HG03521 (cell line): Measurements from ENCODE around the gene EBF4.

Source experiments
- ATAC-seq: cut with Tn5 transposase; IDR thresholded peaks from one replicate; pipeline ENCODE4 v1.9.1; 2021; ENCODE audit warnings: mild to moderate bottlenecking, moderate library complexity; ENCODE audit not compliant: unreplicated experiment

Gene EBF4

DNA sequence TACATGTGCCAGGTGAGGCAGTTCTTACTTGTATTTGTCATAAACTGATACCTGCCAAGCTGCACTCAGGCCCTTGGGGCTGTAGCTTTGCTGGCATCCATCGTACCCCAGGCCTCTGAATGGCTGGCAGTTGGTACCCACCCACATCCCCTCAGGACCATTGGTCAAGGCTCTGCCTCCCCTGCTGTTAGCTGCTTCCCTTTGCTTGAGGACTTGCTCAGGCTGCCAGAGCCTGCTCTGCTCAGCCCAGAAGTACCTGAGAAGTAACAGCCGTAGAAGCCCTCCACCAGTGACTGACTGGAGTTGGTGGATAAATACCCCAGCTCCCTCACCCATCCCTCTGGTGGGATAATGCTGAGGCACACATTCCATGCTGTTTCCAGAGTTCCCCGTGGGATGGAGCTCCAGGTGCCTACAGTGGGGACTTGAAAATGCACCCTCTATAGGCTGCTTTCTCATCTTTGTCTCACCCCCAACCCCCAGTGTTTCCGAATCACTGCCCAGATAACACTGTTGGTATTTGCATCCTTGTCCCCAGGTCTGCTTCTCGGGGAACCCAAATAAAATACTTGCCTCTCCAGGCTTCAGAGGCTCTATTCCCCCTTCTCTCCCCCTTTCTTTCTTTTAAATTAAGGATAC is 7.3 kb downstream of the EBF4 start:
- ATAC-seq = no peak

DNA sequence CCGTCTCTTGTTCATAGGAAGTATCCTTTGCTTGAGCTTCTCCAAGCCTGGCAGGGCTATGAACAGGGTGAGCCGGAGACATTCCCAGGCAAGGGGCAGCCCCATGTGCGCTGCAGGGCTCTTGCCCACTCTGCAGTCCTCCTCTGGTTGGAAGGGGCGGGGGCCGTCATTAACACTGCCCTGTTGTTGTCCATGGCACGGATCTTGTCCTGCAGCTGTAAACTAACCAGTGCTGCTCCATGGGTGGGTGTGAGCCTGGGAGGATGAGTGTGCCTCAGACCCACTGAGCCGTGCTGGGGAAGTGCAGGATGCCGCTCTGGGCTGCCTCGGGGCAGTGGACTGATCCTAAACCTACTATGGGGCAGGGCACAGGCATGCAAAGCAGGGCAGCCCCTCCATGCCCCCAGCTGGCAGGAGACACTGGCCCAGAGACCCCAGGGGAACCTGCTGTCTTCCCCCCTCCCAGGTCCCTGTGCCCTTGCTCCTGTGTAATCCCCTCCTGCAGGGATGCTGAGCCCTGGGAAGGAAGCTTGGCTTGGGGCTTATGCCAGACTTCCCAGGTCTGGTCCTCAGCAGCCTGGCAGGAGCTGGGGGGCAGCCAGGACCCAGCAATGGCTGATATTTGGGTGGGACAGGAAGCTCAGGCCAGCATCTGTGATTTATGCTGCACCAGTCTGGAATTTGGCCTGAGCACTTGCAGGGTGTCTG is 8.5 kb downstream of the EBF4 start:
- no peak for ATAC-seq

DNA sequence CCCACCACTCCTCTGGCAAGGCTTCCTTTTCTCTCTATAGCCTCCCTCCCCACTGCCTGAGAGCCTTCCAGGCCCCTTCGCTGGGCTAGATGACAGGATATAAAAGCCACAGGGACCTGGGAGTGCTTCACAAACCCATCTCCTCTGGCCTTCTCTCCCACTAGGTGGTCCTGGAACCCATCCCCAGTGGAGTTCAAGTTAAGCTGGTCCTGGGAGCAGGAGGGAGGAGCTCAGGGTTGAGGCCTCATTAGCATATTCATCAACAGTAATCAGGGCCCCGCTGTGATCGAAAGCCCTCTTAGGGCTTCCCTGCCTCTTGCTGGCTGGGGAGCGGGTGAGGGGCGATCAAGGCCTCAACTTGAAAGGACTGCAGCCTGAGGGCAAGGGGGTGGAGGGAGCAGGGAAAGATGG is 9.1 kb downstream of the EBF4 start:
- no peak for ATAC-seq

DNA sequence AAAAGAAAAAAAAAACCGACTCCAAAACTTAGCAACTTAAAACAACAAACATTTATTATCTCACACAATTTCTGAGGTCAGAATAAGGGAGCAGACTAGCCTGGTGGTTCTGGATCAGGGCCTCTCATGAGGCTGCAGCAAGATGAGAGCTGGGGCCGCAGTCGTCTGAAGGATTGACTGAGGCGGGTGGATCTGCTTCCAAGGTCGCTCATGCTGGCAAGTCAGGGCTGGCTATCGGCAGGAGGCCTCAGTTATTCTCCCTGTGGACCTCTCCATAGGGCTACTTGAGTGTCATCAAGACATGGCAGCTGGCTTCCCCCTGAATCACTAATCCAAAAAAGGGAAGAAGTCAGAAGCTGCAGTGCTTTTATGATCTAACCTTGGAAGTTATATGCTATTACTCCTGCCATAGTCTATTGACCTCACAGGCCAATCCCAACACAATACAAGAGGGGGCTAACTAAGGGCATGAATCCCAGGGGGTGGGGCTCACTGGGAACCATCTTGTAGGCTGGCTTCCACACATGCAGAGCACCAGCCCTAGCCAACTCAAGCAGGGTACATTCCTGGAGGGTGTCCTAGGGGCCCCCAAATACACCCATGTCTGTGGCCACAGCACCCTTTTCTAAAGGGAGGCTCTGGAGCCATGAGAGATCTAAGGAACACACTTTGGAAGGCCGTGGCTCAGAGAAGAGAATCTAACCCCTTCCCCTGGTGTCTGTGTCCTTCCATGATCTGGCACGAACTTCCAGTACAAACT is 11.3 kb downstream of the EBF4 start:
- ATAC-seq = no peak

DNA sequence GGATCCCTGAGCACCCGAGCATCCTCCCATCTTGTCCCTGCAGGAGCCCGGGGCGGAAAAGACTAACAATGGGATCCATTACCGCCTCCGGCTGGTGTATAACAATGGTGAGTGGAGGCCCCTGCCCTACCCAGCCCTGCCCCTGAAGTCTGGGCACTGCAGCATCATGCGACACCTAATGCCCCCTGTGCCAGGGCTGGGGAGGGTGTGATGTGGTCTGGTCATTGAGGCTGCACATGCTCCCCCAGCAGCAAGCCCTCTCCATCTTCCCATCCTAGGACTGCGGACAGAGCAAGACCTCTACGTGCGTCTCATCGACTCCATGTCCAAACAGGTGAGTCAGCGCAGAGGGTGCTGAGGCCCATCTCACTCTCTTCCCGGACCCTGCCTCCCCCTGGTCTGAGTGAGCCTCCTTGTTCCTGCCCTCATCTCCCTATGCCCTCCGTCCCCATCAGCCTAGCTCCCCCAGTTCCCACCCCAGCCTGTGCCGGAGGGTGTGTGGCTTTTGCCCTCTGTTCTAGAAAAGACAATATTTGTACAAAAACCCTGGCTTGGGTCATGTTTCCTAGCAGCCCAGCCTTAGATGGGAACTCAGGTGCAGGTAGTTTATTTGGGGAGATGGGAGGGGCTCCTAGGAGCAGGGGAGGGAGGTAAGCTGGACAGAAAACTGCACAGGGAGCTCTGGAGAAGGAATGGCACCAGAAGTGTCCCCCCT is 13.5 kb downstream of the EBF4 start:
- ATAC-seq = no peak

DNA sequence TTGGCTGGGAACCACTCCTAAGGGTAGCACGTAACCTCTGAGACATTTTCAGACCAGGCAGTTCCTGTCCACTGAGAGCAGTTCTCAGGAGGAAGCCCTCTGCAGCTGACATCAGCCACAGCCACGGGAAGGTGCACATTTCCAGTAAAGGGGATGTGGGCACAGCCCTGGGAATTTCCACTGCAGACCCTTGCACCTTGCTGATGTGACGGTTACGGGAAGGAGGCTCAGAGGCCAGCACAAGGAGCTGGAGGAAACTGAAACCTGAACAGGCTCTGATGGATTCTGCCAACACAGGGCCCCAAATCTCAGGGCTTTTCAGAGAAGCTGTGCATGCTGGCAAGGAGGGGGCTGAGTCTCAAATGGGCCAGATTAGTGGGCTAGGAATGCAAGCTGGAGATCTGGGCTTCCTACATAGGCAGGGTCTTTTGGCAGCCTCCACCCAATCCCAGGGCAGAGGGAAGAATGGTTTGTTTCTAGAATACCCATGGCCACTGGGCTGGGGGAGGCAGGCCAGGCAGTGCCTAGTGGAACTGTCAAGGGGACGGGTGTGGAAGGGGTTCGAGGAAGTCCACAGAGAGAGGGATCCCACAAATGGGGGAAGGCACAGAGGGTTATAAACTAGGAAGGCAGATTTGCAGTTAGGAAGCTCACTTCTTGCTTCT is 14.2 kb downstream of the EBF4 start:
- no peak for ATAC-seq

DNA sequence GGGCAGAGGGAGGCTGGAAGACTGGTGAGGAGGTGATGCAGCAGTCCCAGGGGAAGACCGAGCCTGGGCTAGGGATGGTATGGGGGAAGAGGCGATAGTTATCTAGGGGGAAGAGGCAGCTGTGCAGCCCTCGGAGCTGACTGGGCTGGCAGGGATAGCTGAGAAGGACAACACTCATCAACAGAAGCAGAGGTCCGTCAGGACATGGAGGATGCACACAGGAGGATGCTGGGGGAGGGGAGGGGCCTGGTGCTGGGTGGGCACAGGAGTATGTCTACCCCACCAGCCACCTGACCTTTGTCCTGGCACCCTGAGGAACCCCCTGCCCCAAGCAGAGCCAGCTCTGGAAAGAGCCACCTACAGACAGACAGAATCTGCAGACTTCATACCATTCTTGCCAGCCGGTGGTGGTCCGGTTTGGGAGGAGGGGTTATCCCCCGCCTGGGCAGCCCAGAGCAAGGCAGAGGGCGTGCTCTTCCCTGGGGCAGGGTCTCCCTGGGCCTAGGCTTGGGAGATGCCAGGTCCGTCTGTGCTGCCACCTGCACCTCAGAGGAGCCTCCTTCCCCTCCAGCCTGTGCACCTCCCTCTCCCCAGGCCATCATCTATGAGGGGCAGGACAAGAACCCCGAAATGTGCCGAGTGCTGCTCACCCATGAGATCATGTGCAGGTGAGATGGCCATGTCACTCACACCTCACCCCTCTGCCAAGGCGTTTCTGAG is 14.9 kb downstream of the EBF4 start:
- no peak for ATAC-seq

DNA sequence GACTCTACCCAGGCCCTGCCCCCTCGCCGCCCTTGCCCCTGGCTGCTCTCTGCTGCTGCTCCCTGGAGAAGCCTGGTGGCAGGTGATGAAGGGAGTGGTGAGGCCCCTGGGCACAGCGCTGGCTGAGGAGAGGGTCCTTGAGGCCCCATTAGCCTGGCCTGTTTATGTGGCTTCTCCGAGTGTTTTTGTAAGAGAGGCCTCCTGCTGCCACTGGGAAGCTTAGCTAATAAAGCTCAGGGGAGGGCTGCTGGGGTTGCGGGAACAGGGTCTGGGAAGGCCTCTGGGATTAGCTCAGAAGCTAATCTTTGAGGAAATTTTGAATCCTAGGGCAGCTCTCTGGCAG is 15.5 kb downstream of the EBF4 start:
- no peak for ATAC-seq

DNA sequence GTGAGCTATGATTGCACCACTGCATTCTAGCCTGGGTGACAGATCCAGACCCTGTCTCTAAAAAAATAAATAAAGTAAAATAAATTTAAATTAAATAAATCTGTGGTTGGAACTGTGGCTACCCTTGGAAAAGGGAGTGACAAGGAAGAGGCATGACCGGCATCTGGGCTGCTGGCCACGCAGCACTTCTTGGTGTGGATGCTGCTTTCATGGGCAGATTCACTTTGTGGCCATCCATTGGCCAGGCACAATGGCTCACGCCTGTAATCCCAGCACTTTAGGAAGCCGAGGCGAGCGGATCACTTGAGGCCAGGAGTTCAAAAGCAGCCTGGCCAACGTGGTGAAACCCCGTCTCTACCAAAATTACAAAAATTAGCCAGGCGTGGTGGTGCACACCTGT is 16.1 kb downstream of the EBF4 start:
- ATAC-seq = no peak

DNA sequence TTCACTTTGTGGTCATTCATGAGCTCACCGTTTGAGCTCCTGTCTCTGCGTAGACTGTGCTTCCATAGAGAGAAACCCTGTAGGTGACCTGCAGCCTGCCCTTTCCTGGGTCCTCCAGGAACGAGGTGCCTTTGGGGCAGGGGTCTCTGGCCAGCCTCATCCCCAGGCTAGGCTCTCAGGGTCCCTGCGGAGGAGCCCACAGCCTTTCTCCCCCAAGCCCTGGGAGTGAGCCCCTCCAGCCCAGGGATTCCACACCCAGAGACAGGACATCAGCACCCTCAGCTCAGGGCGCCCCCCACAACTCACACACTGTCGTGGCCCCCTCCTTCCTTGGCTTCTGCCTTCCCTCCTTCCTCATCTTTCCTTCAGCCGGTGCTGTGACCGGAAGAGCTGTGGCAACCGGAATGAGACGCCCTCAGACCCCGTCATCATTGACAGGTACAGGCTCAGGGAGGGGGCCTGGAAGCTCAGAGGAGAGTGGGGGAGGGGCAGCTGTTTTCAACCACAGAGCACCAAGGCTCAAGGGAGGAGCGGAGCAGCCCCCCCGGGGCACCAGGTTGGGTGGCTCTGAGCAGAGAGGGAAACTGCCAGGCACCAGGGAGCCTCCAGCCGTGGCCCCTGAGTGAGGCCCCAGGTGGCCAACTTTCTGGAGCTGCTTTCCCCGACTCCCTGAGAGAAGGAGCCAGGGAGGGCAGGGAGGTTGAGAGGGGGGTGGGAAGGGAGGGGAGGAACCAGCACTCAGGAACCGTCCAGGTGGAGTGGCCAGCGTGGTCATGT is 16.8 kb downstream of the EBF4 start:
- no peak for ATAC-seq

DNA sequence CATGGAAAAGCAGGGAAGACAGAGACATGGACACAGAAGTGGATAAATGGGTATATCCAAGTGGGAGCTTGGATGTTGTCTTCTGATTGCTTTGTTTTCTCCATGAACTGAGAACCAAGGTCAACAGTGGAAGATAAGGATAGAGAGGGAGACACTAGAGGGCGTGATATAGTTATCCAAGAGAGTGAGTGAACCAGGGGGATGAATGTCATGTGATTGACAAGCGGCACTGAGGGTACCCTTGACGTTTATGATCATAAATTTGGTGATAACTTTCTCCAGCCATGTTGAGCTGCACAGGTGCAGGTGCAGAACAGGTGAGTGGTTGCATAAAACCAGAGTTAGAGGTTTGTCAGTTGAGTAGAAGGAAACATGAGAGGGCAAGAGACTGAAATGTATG is 20.7 kb downstream of the EBF4 start:
- ATAC-seq = no peak

DNA sequence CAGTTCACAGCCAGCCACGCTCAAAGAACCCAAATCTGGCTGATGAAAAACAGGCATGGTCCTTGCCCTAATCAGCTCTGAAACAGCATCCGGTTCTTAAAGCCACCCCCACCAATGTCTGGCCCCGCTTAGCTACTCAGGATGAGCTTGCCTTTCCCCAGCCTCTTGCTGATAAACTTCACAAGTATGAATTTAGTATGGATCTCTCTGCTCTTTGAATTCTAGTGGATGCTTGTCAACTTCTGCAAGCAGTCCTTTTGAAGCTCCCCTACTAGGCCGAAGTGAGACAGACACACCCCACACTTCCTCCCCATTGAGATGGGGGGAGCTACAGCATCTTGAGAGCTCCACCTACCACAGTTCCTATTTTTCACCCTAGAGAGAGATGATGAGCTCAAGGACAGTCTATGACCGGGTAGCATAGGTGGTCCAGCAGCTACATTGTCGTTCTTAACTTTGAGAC is 36.7 kb downstream of the EBF4 start:
- no peak for ATAC-seq

DNA sequence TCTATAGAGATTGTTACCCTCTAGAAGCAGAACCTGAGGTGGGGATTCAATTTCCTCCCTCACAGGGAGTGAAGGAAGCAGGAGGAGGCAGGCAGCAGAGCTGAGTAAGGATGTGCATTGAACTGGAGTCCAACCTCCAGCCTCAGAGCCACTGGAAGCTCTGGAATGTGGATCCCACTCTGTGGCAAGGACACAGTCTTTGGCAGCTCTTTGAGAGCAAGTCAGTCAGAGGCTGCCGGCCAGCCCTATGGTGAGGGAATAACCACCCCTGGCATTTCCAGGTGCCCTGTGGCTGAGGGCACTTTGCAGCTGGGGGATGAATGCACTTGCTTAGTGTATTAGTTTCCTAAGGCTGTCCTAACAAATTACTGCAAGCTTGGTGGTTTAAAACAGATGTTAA is 37.2 kb downstream of the EBF4 start:
- no peak for ATAC-seq

DNA sequence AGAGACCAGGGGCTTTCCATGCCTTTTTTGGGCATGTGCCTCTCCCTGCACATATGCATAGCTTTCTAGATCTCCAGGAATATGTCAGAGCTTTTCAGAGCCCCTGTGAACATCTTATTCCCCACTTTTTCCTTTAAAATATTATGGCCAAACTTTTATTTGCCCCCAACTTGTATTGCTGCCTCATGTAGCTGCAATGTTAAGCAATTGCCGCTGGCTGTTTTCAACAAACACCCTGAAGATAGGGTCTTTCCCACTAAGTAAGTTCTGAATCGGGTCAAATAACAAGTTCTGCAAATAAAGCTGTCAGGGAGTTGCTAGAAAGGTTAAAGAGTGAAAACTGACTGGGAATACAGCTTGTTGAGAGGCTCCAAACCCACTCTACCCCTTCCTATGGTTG is 42.3 kb downstream of the EBF4 start:
- no peak for ATAC-seq

DNA sequence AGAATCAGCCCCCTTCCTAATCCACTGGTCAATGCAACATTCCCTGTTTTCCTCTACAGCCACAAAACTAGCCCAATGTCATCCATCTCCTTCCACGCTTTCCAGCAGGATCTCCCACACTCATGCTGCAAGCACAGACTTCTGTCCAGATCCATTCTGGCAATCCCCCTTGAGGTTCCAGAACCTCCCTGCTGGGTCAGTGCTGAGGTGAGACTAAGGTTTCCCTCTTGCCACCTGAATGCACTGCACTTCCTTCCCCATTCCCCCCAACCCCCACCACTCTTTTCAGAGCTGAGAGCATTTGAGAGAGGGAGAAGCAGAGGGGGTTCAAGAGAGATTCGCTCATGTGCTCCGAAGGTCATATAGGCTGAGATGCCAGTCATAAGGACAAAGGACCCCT is 43.9 kb downstream of the EBF4 start:
- no peak for ATAC-seq

DNA sequence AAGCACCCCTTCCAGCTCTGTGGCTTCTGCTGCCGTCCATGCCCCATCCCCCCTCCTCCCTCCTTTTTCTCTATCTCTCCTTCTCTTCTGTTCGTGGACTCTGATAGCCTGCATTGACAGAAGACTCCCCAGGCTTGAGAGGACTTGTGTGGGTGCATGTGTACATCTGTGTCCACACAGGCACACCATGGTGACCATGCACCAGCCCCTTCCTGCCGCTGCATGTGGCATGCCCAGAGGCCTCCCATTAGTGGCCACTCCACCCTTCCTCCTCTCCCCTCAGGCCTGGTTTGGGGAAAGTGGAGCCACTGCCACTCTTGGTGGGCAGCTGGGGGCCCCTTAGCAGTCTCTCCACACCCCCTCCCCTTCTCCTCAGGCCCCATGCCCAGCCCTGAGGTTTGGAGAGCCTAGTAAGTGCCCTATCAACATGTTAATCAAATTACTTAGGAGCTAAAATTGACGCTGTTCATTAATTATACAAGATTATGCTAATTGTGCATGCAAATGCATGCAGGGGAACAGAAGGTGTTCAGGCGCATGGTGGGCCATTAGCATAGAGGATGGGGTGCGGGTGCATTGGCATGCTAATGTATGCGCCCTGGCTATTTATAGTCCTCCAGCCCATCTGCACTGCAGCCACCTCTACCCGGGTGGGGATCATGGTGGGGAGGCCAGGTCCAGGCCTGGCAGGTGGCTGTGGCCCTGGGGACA is 45.9 kb downstream of the EBF4 start:
- no peak for ATAC-seq

DNA sequence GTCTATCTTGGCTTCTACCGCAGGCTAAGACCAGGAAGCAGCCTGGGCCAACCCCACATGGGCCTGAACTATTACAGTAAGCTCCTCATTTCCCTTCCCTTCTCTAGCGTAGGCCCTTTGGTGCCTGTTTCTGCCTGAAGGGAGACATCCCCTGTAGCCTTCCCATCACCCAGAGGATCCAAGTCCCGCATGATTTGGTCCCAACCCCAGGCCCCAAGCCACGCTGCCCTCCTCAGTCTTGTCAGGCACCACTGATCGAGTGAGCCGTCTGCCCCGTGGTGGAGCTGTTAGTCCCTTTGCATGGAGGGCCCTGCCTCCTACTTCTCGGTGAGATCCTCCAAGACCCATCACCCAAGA is 46.4 kb downstream of the EBF4 start:
- no peak for ATAC-seq

DNA sequence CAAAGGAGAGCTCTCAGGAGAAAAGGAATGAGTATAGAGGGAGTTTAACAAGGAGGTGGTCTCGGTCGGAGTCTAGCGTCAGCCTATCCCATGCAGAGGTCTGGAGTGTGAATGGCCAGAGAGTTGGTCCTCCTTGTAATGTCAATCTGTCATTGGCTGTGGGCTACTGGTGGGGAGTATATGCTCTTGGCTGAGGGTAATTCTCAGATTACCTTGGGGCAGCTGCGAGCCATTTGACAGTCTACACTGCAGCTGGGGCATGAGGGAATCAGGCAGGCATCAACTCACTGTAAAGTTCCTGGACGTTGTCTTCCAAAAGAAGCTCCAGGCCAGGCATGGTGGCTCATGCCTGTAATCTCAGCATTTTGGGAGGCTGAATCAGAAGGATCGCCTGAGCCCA is 48.1 kb downstream of the EBF4 start:
- ATAC-seq = no peak

DNA sequence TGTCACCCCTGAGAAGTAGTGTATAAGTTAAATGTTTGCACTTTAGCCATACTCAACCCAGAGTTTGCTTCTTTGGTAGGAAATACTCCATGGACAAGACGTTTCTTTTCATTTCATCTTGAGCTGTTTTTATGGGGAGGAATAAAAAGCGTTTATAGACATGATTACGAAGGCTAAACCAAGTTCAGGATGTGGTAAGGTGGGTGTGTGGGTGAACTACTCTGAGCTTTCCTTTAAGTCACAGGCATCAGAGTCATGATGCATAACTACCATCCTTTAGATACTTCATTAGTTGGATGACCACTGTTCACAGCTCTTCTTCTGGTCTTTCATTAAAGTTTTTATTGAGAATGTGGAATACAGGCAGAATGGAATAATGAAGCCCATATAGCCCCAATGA is 48.9 kb downstream of the EBF4 start:
- no peak for ATAC-seq
